Measurements from ENCODE around the gene CHST8. TPM values are rescaled to one million over a fixed set of nuclear protein-coding genes. Genes with fewer than 3 reads are reported as not detected.

Gene CHST8
- total and polyA plus RNA-seq, 2 of the 13 experiments (the other 11 are each of a cell fraction or from before 2014, with no cell fraction given) = not detected

- TF ChIP-seq ZBTB49 (CRISPR knock-in tag; IDR thresholded peaks at IDR 0.05; ENCODE audit: borderline replicate concordance) (no peak), FLYWCH1 (CRISPR knock-in tag; IDR thresholded peaks at IDR 0.05) (no peak), KDM1A (CRISPR knock-in tag; IDR thresholded peaks at IDR 0.05) (no peak), ZNF263 (CRISPR knock-in tag; IDR thresholded peaks at IDR 0.05) (no peak), TP53 (CRISPR knock-in tag; conservative IDR thresholded peaks at IDR 0.05) (no peak), NR2F2 (IDR thresholded peaks at IDR 0.05; ENCODE audit: borderline replicate concordance, low read depth) (no peak), ZFYVE20 (CRISPR knock-in tag; IDR thresholded peaks at IDR 0.05; ENCODE audit: borderline replicate concordance, low read depth) (no peak), NFIB (CRISPR knock-in tag; IDR thresholded peaks at IDR 0.05; ENCODE audit: borderline replicate concordance) (no peak), MEIS2 (CRISPR knock-in tag; IDR thresholded peaks at IDR 0.05) (0 out of 2 replicates have a peak, but pooled peaks have one; percentile 20), HMGXB3 (CRISPR knock-in tag; IDR thresholded peaks at IDR 0.05; ENCODE audit: borderline replicate concordance) (0 out of 2 replicates have a peak, but pooled peaks have one; percentile 41), RFXAP (CRISPR knock-in tag; IDR thresholded peaks at IDR 0.05; ENCODE audit: borderline replicate concordance) (0 out of 2 replicates have a peak, but pooled peaks have one; percentile 26), ZNF781 (CRISPR knock-in tag; IDR thresholded peaks at IDR 0.05; ENCODE audit: borderline replicate concordance, not compliant biosample characterization) (peak; percentile 51), ZNF784 (CRISPR knock-in tag; IDR thresholded peaks at IDR 0.05; ENCODE audit: borderline replicate concordance) (no peak), KLF13 (CRISPR knock-in tag; IDR thresholded peaks at IDR 0.05) (peak; percentile 72; the same call in 1 of the 2 replicates), RERE (CRISPR knock-in tag; IDR thresholded peaks at IDR 0.05; ENCODE audit: low read depth) (no peak), ZBTB7B (CRISPR knock-in tag; IDR thresholded peaks at IDR 0.05) (no peak)
Measured at GRCh38 chr19:33740811-33741396, 119.2 kb downstream of the CHST8 start (continued).

Measured in HepG2 (cell line).